IMR-90 (cell line): ENCODE data around the gene NT5DC3. TPM values are rescaled to one million over a fixed set of nuclear protein-coding genes. Genes with fewer than 3 reads are reported as not detected.

Experiments used
- ATAC-seq: fragments of 200-7000 bp; cut with Tn5 transposase; 2 replicates; pipeline ENCODE4 v1.9.1; 2020; ENCODE audit warnings: low read depth, mild to moderate bottlenecking, moderate library complexity
- BruUV-seq: library from RNA; stranded (reverse); fragments of 400-500 nt; replicated peaks from 2 replicates; lab custom pipeline; 2021; lab: Mats Ljungman, UMichigan
- CTCF ChIA-PET: fragments of 300-600 bp; formaldehyde crosslinking; extraction: SDS; loops from one replicate; lab custom pipeline; 2021; ENCODE audit warnings: antibody characterized with exemption; lab: Yijun Ruan, JAX
- POLR2A ChIA-PET: fragments of 300-600 bp; sonication (Branson Sonifier 250); formaldehyde crosslinking; loops from one replicate; lab custom pipeline; 2022; ENCODE audit warnings: antibody characterized with exemption; ENCODE audit not compliant: unreplicated experiment; lab: Charles Lee
- DNase-seq: peaks from one replicate; pipeline ENCODE4 v3.0.0; 2013
- H2AFZ ChIP-seq: replicated peaks from 2 replicates; pipeline ENCODE3; 2013; ENCODE audit warnings: low read length, mild to moderate bottlenecking; ENCODE audit not compliant: poor library complexity
- H2AK5ac ChIP-seq: 2 replicates; pipeline ENCODE4 v1.6.1; 2013; ENCODE audit warnings: low read depth, low read length, inconsistent platforms
- H2AK9ac ChIP-seq: replicated peaks from 2 replicates; pipeline ENCODE3; 2013; ENCODE audit warnings: mild to moderate bottlenecking, low read depth, low read length, moderate library complexity; ENCODE audit not compliant: poor library complexity
- H2BK120ac ChIP-seq: 2 replicates; pipeline ENCODE4 v1.6.1; 2013; ENCODE audit warnings: low read depth, low read length, inconsistent platforms
- H2BK15ac ChIP-seq: 3 replicates; pipeline ENCODE4 v1.6.1; 2013; ENCODE audit warnings: low read depth, low read length, inconsistent platforms
- H2BK20ac ChIP-seq: 2 replicates; pipeline ENCODE4 v1.6.1; 2013; ENCODE audit warnings: low read depth, mild to moderate bottlenecking, inconsistent platforms, low read length, moderate library complexity
- H2BK5ac ChIP-seq: 2 replicates; pipeline ENCODE4 v1.6.1; 2013; ENCODE audit warnings: mild to moderate bottlenecking, low read depth, low read length, inconsistent platforms; ENCODE audit not compliant: poor library complexity, severe bottlenecking
- H3K14ac ChIP-seq: replicated peaks from 2 replicates; pipeline ENCODE4 v1.6.1; 2013; ENCODE audit warnings: low read depth, low read length, inconsistent platforms
- H3K18ac ChIP-seq: 2 replicates; pipeline ENCODE4 v1.6.1; 2013; ENCODE audit warnings: low read depth, low read length, control low read depth
- H3K23ac ChIP-seq: 2 replicates; pipeline ENCODE4 v1.6.1; 2013; ENCODE audit warnings: low read depth, low read length, inconsistent platforms
- H3K27ac ChIP-seq: 2 replicates; pipeline ENCODE4 v1.5.1; 2013; ENCODE audit warnings: mild to moderate bottlenecking, control low read depth, low read length; ENCODE audit not compliant: insufficient read depth
- H3K27me3 ChIP-seq: 2 replicates; pipeline ENCODE4 v1.6.1; 2013; ENCODE audit warnings: low read length; ENCODE audit not compliant: control insufficient read depth, insufficient read depth
- H3K36me3 ChIP-seq: 2 replicates; pipeline ENCODE4 v1.6.1; 2013; ENCODE audit warnings: low read length, mixed read lengths; ENCODE audit not compliant: control insufficient read depth, insufficient read depth
- H3K4ac ChIP-seq: 2 replicates; pipeline ENCODE4 v1.6.1; 2013; ENCODE audit warnings: low read depth, low read length, inconsistent platforms
- H3K4me1 ChIP-seq: 2 replicates; pipeline ENCODE4 v1.6.1; 2013; ENCODE audit warnings: low read length, mixed read lengths; ENCODE audit not compliant: control insufficient read depth, insufficient read depth
- H3K4me2 ChIP-seq: 2 replicates; pipeline ENCODE4 v1.6.1; 2013; ENCODE audit warnings: low read depth, mild to moderate bottlenecking, control low read depth, low read length, moderate library complexity
- H3K4me3 ChIP-seq: 2 replicates; pipeline ENCODE4 v1.5.1; 2013; ENCODE audit warnings: low read depth, mild to moderate bottlenecking, control low read depth, low read length, moderate library complexity; ENCODE audit not compliant: insufficient read depth
- H3K56ac ChIP-seq: 2 replicates; pipeline ENCODE4 v1.6.1; 2013; ENCODE audit warnings: low read length, inconsistent platforms; ENCODE audit not compliant: insufficient read depth; ENCODE audit errors: extremely low read depth
- H3K79me1 ChIP-seq, 2 experiments: 2 replicates each; pipeline ENCODE4 v1.6.1; 2013; ENCODE audit warnings: low read length in 2 of 2, inconsistent platforms in 1 of 2, low read depth in 1 of 2
- H3K9ac ChIP-seq: 2 replicates; pipeline ENCODE4 v1.6.1; 2013; ENCODE audit warnings: low read depth, low read length, control low read depth
- H3K9me1 ChIP-seq: 2 replicates; pipeline ENCODE4 v1.6.1; 2013; ENCODE audit warnings: low read length, inconsistent platforms; ENCODE audit not compliant: insufficient read depth
- H3K9me3 ChIP-seq: 2 replicates; pipeline ENCODE4 v1.6.1; 2013; ENCODE audit warnings: low read length; ENCODE audit not compliant: control insufficient read depth, insufficient read depth
- H4K20me1 ChIP-seq: 2 replicates; pipeline ENCODE4 v1.6.1; 2013; ENCODE audit warnings: low read length, inconsistent platforms; ENCODE audit not compliant: insufficient read depth
- H4K5ac ChIP-seq: 2 replicates; pipeline ENCODE4 v1.6.1; 2013; ENCODE audit warnings: mild to moderate bottlenecking, low read depth, low read length, control low read depth
- H4K8ac ChIP-seq, 2 experiments: 2 replicates each; pipeline ENCODE4 v1.6.1; 2013; ENCODE audit warnings: low read depth in 2 of 2, low read length in 2 of 2, control low read depth in 1 of 2, inconsistent platforms in 1 of 2
- H4K91ac ChIP-seq: 2 replicates; pipeline ENCODE4 v1.6.1; 2013; ENCODE audit warnings: low read depth, low read length, inconsistent platforms; ENCODE audit not compliant: insufficient read depth
- BHLHE40 ChIP-seq: fragments of 150-350 bp; IDR thresholded peaks from 2 replicates; pipeline ENCODE4 v1.6.1; 2016; ENCODE audit warnings: mild to moderate bottlenecking, low read depth, low read length
- CHD1 ChIP-seq: IDR thresholded peaks from 2 replicates; pipeline ENCODE4 v1.6.1; 2012; ENCODE audit warnings: low read depth, low read length, improper control_type of control experiment
- CTCF ChIP-seq: conservative IDR thresholded peaks from 2 replicates; pipeline ENCODE4 v1.5.1; 2012; ENCODE audit warnings: mild to moderate bottlenecking, low read depth, low read length, improper control_type of control experiment
- MAFK ChIP-seq: IDR thresholded peaks from 2 replicates; pipeline ENCODE4 v1.6.1; 2012; ENCODE audit warnings: low read depth, low read length, improper control_type of control experiment
- MAZ ChIP-seq: IDR thresholded peaks from 2 replicates; pipeline ENCODE4 v1.6.1; 2012; ENCODE audit warnings: low read depth, mild to moderate bottlenecking, low read length, improper control_type of control experiment, moderate library complexity, borderline replicate concordance
- NFE2L2 ChIP-seq: fragments of 150-350 bp; IDR thresholded peaks from 2 replicates; pipeline ENCODE4 v1.6.1; 2016; ENCODE audit warnings: low read depth, mild to moderate bottlenecking, low read length
- SMC3 ChIP-seq: fragments of 150-350 bp; IDR thresholded peaks from 2 replicates; pipeline ENCODE4 v1.6.1; 2016; ENCODE audit warnings: low read depth, mild to moderate bottlenecking, antibody characterized with exemption, low read length, moderate library complexity
- WGBS, 2 experiments: methylation state at CpG; one replicate each; pipeline versions ENCODE4 v1.1.5 to v1.1.7; 2013; ENCODE audit warnings: missing lambda C conversion rate in 2 of 2; ENCODE audit not compliant: insufficient read length in 1 of 2; ENCODE audit errors: extremely low coverage in 2 of 2; 5-methylcytosine and 5-hydroxymethylcytosine counted together
- dilution Hi-C: fragments of 300-500 bp; cut with HindIII; formaldehyde crosslinking; loops from one replicate; pipeline ENCODE4 v1.14.3; 2018; ENCODE audit warnings: low sequenced_read_pairs; ENCODE audit not compliant: unreplicated experiment
- in situ Hi-C: fragments of 300-500 bp; cut with MboI; formaldehyde crosslinking; loops from 3 replicates; pipeline ENCODE4 v1.14.3; 2019; ENCODE audit warnings: low sequenced_read_pairs, inconsistent platforms, mixed read lengths
- intact Hi-C: fragments of 100-400 bp; cut with micrococcal nuclease; formaldehyde crosslinking; loops from 2 replicates; pipeline ENCODE4 v1.10.0; 2022
- polyA plus RNA-seq, 3 experiments: library from polyadenylated mRNA; depleted of rRNA; stranded (reverse); fragments of >200 nt; gene quantifications; 2 replicates each; pipeline ENCODE4 v1.2.3, GENCODE V29; 2012; ENCODE audit warnings: low replicate concordance in 1 of 3
- total RNA-seq: library from RNA; depleted of rRNA; stranded (reverse); fragments of >200 nt; gene quantifications from 2 replicates; pipeline ENCODE4 v1.2.3, GENCODE V29; 2012
- TF ChIP-seq, protein P1 (sequence below): fragments of 150-350 bp; IDR thresholded peaks from 2 replicates; pipeline ENCODE4 v1.6.1; 2016; ENCODE audit warnings: low read depth, mild to moderate bottlenecking, low read length, moderate library complexity, borderline replicate concordance

The NT5DC3 gene
- total and polyA plus RNA-seq, 2 of the 4 experiments (the other 2 are of a cell fraction), result 7.3 to 17.6 TPM

DNA sequence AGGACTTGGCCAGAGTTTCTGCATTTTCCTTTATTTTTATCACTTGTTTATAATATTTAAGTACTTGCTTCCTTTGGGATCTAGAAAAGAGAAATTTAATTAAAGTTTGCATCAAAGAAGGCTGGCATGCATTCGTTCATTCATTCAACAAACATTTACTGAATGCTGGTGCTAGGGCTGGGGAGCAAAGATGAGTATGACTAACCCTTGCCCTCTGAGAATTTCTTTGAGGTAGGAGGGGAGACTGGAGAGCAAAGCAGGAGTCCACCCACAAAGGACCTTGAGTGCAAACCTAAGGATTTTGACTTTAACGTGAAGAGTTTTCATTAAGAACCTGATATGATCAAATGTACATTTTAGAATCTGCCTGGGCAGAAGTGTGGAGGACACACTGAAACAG, 16.1 kb upstream of the NT5DC3 start:
- POLR2A ChIA-PET, result no interaction called here
- no peak overlapping the region for H3K27ac ChIP-seq
- intact Hi-C loops, result no loop called here

More for the DNA sequence above, 16.1 kb upstream of the NT5DC3 start:
- dilution Hi-C loops, result no loop called here
- Histone ChIP-seq H2BK15ac (0 out of 3 replicates have a peak overlapping the region, but pooled peaks have one; percentile 100), H2BK20ac (peak overlapping the region; percentile 31), H3K14ac (peak overlapping the region; percentile 27; the same call in 1 of the 2 replicates), H3K4me2 (no peak overlapping the region), H3K9me1 (peaks cover 24% of the 10 kb centered on the region), H3K9ac (no peak overlapping the region), H3K27me3 (no peaks in the 10 kb centered on the region), H3K36me3 (no peaks in the 10 kb centered on the region), H2BK120ac (peak overlapping the region; percentile 100), H2AFZ (no peak overlapping the region), H2BK5ac (peak overlapping the region; percentile 32), H4K8ac (peak overlapping the region in 1 of 2 experiments; percentile 9; a peak in 1 of 4 replicates), H3K4ac (peak overlapping the region; percentile 41; the same call in 1 of the 2 replicates), H3K4me1 (peaks cover 16% of the 10 kb centered on the region), H4K91ac (peak overlapping the region; percentile 49), H3K79me1 (no peaks in the 10 kb centered on the region), H4K5ac (no peak overlapping the region), H3K4me3 (no peak overlapping the region), H2AK5ac (peak overlapping the region; percentile 86), H4K20me1 (no peaks in the 10 kb centered on the region), H3K9me3 (no peaks in the 10 kb centered on the region), H3K56ac (no peak overlapping the region), H3K18ac (peak overlapping the region; percentile 37; the same call in 1 of the 2 replicates), H3K23ac (no peak overlapping the region), H2AK9ac (peak overlapping the region; percentile 48)
- DNase-seq (no peak), ATAC-seq (no peak)
- in situ Hi-C loops, result no loop called here
- CTCF ChIA-PET, result no interaction called here
- no CpG with 5 or more reads among the region's 2 CpGs for WGBS, 2 experiments
- no peak for TF ChIP-seq CHD1
- TF ChIP-seq, protein P1, sequence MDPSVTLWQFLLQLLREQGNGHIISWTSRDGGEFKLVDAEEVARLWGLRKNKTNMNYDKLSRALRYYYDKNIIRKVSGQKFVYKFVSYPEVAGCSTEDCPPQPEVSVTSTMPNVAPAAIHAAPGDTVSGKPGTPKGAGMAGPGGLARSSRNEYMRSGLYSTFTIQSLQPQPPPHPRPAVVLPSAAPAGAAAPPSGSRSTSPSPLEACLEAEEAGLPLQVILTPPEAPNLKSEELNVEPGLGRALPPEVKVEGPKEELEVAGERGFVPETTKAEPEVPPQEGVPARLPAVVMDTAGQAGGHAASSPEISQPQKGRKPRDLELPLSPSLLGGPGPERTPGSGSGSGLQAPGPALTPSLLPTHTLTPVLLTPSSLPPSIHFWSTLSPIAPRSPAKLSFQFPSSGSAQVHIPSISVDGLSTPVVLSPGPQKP, result no peak
- TF ChIP-seq CTCF, result no peak
- no peak for TF ChIP-seq NFE2L2
- no peak for TF ChIP-seq BHLHE40
- TF ChIP-seq SMC3, result no peak
- no peak for TF ChIP-seq MAZ
- no peak for TF ChIP-seq MAFK
- BruUV-seq, result no TSS peak
